Activated T-helper 9 cell treated with anti-CD3 and anti-CD28 coated beads, Interleukin-2, amount 50 U/mL, for 16 hours (primary cell): ENCODE data around the gene MCEE.

Experiments
- DNase-seq: peaks from one replicate; pipeline ENCODE4 v3.0.0-alpha.2; 2020; ENCODE audit warnings: low read depth

Gene MCEE

DNA sequence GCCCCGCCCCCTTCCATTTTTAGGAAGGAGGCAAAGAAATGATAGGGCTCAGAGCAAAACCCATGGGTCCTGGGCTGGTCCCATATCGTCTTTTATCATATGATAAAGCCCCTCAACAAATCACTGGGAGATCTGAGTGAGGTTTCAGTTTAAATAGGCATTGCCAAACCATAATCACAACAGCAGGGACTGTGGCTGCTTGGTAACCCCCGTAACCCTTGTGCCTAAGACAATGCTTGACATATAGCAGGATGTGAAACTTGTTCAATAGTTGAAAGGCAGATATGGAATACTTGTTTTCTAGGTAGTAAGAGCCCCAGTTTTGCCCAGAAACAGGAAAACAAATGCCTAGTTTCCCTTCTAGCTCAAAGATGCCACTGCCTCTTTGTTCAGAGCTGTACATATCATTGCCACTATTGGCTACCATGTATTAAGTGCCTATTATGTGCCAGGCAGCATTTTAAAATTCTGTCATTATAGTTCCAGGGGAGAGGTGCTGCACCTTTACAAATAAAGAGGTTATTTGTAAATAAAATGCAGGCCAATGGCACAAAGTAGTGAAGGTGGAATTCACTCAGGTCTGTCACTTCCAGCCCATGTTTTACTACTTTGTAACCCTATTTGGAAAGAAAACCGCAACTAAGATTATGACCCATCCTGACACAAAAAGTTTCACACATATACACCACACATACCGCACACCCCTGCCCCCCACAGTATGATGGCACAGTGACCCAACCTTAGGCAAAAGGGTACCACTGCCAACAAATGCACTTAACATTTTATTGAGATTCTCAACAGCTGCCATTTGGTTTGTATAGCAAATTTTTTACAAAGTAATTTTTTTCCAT lies 47.4 kb downstream of the MCEE start:
- peak; percentile 50 for DNase-seq

DNA sequence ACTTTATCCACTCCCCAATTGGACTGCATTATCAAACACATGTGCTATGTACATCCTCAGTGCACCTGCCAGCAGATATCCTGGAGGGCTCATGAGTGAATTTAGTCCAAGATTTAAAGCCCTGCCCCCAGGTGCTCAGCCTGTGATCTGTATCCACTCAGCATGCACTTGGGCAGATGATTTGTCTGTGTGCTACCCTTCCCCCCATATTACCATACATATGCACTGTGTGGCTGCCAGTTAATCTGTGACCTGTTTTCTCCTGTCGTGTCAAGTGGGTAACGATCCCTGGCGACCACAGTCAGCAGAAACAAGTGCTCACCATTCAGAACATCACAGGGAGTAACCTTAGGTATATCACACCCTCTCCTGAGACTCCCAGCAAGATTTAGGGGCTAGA lies 51.4 kb downstream of the MCEE start:
- DNase-seq: no peak

DNA sequence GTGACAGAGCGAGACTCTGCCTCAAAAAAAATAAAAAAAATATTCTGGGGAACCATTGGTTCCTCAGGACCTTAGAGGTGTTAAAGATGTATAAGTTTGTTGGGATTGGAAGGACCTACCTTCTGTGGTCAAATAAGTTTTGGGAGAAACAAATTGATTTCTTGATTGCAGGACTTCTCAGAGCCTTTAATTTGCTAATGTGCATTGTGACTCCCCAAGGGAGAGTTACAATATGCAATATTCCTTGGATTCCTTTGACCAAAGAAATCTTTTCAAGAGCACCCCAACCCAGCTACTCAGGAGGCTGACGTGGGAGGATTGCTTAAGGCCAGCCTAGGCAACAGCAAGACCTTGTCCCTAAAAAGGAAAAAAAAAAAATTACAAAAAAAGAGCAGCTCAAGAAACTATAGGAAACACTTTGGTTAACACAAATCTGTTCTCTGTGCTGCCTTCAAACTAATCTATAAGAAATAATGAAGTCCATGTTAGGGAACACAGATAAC lies 55.1 kb downstream of the MCEE start:
- no peak for DNase-seq

DNA sequence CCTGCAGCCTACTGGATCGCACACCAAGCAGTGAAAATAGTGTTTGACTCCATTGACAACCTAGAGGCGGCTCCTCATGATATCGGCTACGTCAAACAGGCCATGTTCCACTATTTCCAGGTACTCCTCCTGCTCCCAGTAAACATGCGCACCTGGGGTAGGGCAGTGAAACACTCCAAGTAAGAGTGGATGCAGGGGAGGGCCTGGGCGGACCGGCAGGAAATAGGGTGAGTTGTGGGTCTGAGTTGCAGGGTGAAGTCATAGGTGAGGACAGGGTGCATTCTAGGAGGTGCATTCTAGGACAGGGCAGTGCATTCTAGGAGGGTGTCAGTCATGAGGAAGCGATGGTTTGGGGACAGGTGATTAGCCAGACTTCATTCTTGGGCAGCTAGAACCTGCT lies 56.6 kb downstream of the MCEE start:
- DNase-seq: no peak

DNA sequence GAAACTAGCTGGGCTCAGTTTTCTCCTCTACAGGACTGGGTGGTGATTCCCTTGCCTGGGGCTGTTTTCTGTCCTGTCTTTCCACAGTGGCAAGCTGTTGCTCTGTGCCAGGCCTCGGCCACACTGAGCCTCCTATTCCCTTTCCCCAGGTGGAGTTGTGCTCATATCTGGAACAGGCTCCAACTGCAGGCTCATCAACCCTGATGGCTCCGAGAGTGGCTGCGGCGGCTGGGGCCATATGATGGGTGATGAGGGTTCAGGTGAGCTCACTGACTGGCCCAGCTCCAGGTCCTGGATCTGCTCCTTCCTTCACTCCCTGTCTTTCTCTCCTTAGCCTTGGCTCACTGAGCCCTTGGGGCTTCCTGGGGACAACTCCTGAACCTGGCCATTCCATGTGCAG lies 57.5 kb downstream of the MCEE start:
- no peak for DNase-seq

DNA sequence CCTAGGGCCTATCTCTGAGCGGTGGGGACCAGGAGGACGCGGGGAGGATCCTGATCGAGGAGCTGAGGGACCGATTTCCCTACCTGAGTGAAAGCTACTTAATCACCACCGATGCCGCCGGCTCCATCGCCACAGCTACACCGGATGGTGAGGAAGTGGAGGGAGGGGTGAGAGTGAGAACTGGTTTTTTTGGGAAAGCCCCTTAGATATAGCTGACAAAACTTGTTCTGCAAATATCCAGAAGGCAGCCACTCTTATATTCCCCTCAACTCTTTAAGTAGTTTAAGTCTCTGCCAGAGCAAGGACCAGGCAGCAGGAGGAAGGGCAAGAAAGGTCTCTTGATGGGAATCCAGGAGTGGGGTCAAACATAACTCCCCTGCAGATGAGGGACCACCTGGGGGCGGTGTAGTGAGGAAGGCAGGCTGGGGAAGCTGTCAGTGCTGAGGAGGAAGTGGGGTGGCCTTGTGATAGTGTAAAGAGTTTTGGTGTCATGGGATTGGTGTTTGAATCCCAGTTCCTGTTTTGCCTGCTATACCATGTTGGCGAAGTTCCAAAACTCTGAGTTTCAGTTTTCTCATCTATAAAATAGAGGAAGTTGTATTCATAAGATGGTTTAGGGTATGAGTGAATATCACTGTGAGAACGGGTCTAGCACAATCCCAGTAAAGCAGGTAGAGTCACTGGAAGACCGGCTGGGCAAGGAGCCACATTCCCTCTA lies 58.2 kb downstream of the MCEE start:
- DNase-seq: peak; percentile 52

DNA sequence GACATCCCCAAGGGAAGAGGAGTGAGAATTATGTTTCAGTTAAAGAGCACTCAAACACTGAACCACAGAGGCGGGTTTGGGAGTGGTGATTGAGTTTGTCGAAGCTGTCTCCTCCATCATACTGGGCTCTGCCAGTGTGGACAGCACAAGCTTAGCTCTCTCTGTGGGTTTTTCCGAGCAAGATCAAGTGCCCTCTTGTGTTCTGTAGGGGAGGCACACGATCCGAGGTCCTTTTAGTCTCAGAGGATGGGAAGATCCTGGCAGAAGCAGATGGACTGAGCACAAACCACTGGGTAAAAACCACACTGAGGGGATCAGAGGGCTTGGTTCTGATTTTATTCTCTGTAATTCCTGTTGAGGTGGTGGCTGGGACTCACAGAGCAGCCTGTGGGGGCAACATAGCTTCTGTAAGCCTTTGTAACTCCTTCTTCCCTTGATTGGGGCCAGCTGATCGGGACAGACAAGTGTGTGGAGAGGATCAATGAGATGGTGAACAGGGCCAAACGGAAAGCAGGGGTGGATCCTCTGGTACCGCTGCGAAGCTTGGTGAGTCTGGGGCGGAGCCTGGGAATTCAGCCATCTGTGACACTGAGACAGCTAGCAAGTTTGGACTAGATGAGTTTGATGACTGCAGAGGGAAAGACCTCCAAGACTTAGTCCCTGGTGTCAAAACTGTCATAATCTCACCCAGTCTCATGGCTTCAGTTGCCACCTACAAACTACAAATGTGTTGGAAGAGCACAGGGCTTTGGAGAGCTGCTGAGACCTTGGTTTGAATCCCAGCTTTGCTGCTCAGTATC lies 59.5 kb downstream of the MCEE start:
- DNase-seq: no peak

DNA sequence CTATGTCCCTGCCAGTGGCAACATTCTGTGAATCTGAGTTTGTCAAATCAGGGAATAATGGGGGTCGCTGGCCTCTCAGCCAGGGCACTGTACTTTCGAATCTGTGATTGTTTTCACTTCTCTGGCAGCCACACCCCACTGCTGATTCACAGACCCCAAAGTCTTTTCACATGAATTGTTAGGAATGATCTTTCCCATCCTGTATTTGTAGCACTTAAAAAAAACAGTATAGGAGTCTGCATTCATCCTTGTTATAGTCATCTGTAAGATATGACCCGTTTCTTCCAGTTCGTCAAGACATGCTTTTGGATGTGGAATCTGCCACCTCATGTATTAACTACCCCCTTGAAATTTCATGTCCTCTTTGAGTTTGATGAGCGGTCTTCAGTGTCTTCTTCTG lies 60.7 kb downstream of the MCEE start:
- DNase-seq: no peak

DNA sequence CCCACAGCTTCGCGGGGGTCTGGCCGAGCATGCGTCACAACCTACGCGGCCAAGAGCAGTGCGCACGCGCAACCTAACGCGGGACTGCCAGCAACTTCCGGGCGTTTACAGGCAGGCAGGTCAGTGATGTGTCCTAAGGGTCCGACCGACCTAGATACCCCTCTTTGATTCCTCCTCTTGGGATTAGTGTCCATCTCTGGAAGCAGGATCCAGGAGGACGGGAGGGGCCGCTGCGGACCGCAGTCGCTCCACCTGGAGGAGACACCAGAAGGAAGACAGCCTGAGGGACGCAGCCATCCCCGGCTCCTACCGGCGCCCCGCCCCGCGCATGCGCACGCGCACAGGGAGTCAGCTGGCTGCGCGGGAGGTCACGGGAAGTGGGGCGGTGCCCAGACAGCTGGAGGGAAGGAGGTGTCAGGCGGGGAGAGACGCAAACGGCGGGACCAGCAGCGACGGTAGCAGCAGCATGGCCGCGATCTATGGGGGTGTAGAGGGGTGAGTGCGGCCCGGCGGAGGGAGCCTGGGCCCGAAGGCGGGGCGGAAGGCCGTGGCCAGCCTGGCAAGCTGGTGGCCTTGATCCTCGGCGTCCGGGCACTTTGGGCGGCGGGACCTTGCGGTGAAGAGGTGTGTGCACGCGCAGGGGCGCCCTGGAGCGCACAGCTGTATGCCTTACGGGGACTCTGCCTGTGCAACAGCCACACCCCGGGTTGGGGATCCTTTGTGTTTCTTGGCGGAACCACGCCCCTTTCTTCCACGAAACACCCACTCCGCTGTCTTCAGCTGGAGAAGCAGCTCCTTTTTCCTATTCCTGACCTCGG lies 61.6 kb downstream of the MCEE start, which contains the start of gene NAGK:
Gene NAGK (plus strand): TSS at position 431 of the 818 bp plus-strand sequence. CDS start 36 bp downstream, at position 467.
- DNase-seq: peak; percentile 96

DNA sequence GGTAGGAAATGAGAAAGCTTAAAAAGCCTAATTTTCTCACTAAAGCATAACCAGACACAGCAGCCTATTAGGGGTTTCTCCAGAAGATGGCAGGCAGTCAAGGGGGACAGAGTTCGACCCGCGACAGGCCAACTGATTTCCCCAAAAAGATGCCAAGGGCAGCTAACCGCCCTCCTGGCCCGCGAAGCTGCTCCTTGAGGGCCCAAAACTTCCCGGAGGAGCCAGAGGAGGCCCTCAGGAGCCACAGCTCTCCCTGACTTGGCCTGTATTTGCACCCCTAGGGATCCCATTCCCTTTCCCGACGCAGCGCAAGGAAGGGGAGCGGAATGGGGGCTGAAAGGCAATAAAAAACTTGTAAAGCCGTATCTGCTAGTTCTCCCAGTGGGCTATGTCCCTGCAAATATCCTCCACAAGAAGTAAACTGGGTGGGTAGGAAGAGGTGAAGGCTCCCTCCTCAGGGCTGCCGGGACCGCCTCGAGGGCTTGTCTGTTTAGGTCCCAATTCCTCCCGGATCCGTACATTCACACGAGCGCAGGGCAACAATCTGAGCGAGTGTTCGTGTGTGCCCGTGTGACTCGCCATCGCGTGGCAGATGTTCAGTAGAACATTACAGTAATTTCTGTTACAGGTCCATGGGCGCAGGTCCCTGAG lies 62.3 kb downstream of the MCEE start:
- DNase-seq: no peak

DNA sequence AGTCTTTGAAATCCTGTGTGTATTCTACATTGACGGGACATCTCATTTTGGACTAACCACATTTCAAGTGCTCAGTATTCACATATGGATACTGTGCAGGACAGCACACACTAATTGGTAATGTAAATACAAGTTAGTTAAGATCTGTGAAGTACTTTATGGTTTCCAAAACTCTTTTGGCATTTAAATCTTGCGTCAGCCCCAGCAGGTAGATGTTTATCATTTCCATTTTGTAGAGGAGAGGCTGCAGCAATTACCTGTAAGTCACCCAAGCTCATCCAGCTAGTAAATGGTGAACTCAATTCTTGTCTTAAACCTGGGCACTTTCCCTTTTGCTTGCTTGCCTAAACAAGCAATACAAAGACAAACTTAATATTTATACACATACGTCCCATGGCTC lies 63.2 kb downstream of the MCEE start:
- no peak for DNase-seq

DNA sequence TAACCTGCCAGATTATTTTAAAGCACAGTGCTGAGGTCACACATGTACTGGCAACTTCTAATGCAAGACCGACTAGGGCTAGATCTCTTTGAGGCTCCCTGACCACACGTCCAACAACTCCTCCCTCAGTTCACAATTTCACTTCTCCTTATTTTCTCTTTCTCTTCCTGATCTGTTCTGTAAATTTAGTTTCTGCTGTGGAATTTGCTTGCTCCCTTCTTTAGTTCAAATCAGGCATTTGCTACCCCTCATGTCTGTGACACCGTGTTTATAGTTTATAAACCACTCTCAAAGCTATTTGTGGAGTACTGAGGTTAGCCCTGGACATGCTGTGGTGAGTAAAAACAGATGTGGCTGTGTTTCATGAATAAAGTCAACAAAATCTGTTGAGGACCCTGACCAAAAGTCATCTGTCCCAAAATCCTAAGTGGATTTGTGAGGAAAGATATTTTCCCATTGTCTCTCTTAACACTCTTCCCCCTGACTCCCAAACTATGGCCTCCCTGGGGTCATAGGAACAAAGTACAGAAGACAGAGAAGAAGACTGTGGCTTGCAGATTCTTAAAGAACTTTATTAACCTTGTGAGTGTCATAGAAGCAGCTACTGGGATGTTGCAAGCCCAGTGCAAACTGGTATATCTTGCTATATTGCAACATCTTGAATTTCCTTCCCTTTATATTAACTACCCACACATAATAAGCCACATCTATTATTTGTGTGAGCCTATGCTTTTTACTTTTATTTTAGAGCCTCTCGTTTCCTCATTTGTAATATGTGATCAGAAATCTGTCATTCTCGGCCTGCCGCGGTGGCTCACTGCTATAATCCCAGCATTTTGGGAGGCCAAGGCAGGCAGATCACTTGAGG lies 65.0 kb downstream of the MCEE start:
- DNase-seq: no peak

DNA sequence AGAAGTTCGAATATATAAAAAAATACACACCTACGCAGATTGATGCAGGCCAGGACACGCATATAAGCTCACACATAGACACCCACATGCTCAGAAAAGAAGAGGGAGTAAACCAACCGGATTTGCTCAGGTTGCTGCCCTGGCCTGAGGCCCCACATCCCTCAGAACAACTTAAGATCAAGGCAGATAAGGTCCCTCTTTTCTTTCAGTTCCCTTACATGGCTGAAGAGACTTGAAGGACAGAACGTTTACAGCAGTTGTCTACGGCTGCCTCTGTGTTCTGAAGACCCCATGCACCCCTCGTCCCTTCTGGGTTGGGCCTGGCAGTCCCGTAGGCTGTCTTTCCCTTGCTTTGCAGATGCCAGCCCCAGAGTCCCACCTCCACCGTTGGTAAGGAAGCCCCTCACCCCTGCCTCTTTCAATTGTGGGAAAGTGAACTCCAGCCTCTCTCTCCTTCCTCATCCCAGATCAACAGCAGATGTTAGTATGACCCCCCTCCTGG lies 65.9 kb downstream of the MCEE start:
- no peak for DNase-seq

DNA sequence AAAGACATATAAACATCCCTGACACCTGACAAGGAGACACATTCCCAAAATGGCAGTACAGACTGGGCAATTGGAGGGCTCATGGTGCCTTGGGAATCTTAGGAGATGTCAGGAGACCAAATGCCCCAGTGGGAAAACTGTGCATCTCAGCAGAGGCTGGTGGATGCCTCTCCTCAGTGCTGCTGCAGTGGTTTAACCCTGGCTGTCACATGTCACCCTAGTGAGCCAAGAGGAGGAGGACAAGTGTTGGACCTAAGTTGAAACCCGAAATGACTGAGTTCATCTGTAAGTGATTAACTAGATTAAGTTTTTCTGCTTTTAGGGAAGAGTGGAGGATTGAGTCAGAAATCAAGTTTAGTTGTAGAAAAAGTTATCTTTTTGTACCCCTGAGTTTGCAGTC lies 66.8 kb downstream of the MCEE start:
- no peak for DNase-seq

DNA sequence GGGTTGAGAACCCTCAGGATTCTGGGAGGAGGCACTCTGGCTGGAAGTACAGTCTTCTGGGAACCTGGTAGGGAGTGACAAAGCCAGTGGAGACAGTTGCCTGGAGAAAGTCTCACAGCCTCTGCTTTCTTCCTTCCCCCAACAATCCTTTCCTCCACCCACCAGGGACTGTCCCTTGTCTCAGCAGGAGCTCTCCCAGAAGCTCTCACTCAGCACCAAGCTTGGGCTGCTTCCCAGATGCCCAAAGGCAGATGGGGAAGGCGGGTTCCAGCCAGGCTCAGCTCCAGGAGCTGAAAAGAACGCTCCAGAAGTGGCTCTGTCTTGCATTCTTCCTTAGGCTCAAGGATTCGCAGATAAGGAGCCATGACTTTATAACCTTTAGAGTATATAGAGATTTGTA lies 69.2 kb downstream of the MCEE start:
- no peak for DNase-seq

DNA sequence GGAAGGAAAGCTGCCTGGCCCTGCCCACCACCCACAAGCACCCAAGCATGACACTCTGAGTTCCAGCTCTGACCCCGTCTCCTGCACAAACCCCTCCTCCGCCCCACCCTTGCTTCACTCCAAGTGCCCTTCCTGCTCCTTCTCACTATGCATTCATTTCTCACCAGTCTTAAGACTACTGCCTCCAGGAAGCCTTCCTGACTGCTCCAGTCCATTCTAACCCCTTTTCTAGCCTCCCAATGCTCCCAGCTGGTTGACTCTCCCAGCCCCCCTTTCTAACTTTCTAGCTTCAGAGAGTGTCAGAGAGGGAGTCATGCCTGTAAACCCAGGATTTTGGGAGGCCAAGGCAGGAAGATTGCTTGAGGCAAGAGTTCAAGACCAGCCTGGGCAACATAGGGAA lies 69.8 kb downstream of the MCEE start:
- no peak for DNase-seq
